ENCODE measurements around the gene RAD51B. TPM values are rescaled to one million over a fixed set of nuclear protein-coding genes. Genes with fewer than 3 reads are reported as not detected.

RAD51B gene
- polyA plus RNA-seq, 1 donor (not counting 4 experiments of a cell fraction or from before 2014, with no cell fraction given), result 13.3 TPM

GRCh38 chr14:68193970-68194681, 374.5 kb downstream of the RAD51B start:
- Histone ChIP-seq H3K9me3 (ENCODE audit: control insufficient read depth, low read depth, low read length) (no peaks in the 10 kb centered on the region), H3K27me3 (ENCODE audit: control insufficient read depth, extremely low read depth, insufficient read depth, low read length) (no peaks in the 10 kb centered on the region), H3K36me3 (ENCODE audit: control insufficient read depth in 2 of 2, extremely low read depth in 1 of 2, insufficient read depth in 2 of 2, low read length in 2 of 2) (no peaks in the 10 kb centered on the region), H3K4me3 (ENCODE audit: control insufficient read depth in 2 of 3, extremely low read depth in 1 of 3, insufficient read depth in 2 of 3, low read depth in 1 of 3, low read length in 3 of 3) (no peak overlapping the region), H3K9ac (ENCODE audit: control insufficient read depth, extremely low read depth, insufficient read depth, low read length) (no peak overlapping the region), H3K9me1 (ENCODE audit: control insufficient read depth, extremely low read depth, insufficient read depth, low read length) (no peaks in the 10 kb centered on the region), H2AFZ (ENCODE audit: control insufficient read depth, low read length) (no peak overlapping the region), H3K4me1 (ENCODE audit: control insufficient read depth, extremely low read depth, insufficient read depth, low read length) (no peaks in the 10 kb centered on the region), H4K20me1 (ENCODE audit: control insufficient read depth, extremely low read depth, insufficient read depth, low read length) (no peaks in the 10 kb centered on the region), H3K4me2 (ENCODE audit: control insufficient read depth, extremely low read depth, insufficient read depth, low read depth, low read length) (no peak overlapping the region), H3K79me2 (ENCODE audit: control insufficient read depth, insufficient read depth, low read length) (no peaks in the 10 kb centered on the region), H3K27ac (ENCODE audit: control insufficient read depth, insufficient read depth, low read length) (no peak overlapping the region)
- TF ChIP-seq EZH2 (IDR thresholded peaks at IDR 0.05; ENCODE audit: low read length) (no peak), CTCF (optimal IDR thresholded peaks at IDR 0.05 in 1 of 3, IDR thresholded peaks at IDR 0.05 in 1 of 3, conservative IDR thresholded peaks at IDR 0.05 in 1 of 3; ENCODE audit: extremely low read depth in 1 of 3, insufficient read depth in 2 of 3, low read length in 3 of 3) (no peak)
- dilution Hi-C loops (cut with MboI; ENCODE audit: extremely low pct_ligation_motif_present, low sequenced_read_pairs), result no loop called here
- no peak for DNase-seq (ENCODE audit: low read depth, low spot score)
- FAIRE-seq, result no peak

- Histone ChIP-seq H3K79me2 (ENCODE audit: control insufficient read depth, insufficient read depth, low read length) (no peaks in the 10 kb centered on the region), H3K4me3 (ENCODE audit: control insufficient read depth in 2 of 3, extremely low read depth in 1 of 3, insufficient read depth in 2 of 3, low read depth in 1 of 3, low read length in 3 of 3) (no peak overlapping the region), H3K9me1 (ENCODE audit: control insufficient read depth, extremely low read depth, insufficient read depth, low read length) (no peaks in the 10 kb centered on the region), H3K36me3 (ENCODE audit: control insufficient read depth in 2 of 2, extremely low read depth in 1 of 2, insufficient read depth in 2 of 2, low read length in 2 of 2) (no peaks in the 10 kb centered on the region), H4K20me1 (ENCODE audit: control insufficient read depth, extremely low read depth, insufficient read depth, low read length) (no peaks in the 10 kb centered on the region), H2AFZ (ENCODE audit: control insufficient read depth, low read length) (no peak overlapping the region), H3K4me2 (ENCODE audit: control insufficient read depth, extremely low read depth, insufficient read depth, low read depth, low read length) (no peak overlapping the region), H3K9ac (ENCODE audit: control insufficient read depth, extremely low read depth, insufficient read depth, low read length) (no peak overlapping the region), H3K9me3 (ENCODE audit: control insufficient read depth, low read depth, low read length) (no peaks in the 10 kb centered on the region), H3K27me3 (ENCODE audit: control insufficient read depth, extremely low read depth, insufficient read depth, low read length) (no peaks in the 10 kb centered on the region), H3K27ac (ENCODE audit: control insufficient read depth, insufficient read depth, low read length) (no peak overlapping the region), H3K4me1 (ENCODE audit: control insufficient read depth, extremely low read depth, insufficient read depth, low read length) (no peaks in the 10 kb centered on the region)
- TF ChIP-seq CTCF (optimal IDR thresholded peaks at IDR 0.05 in 1 of 3, IDR thresholded peaks at IDR 0.05 in 1 of 3, conservative IDR thresholded peaks at IDR 0.05 in 1 of 3; ENCODE audit: extremely low read depth in 1 of 3, insufficient read depth in 2 of 3, low read length in 3 of 3) (no peak), EZH2 (IDR thresholded peaks at IDR 0.05; ENCODE audit: low read length) (no peak)
- FAIRE-seq, result no peak
- dilution Hi-C loops (cut with MboI; ENCODE audit: extremely low pct_ligation_motif_present, low sequenced_read_pairs), result no loop called here
- no peak for DNase-seq (ENCODE audit: low read depth, low spot score)
These were observed 375.5 kb downstream of the RAD51B start for GRCh38 chr14:68195126-68195525.

All from keratinocyte (primary cell).